LNCaP clone FGC (cell line): ENCODE results near the gene MYOD1.

Source experiments
- DNase-seq: peaks from one replicate; pipeline ENCODE4 v3.0.0-alpha.2; 2011; ENCODE audit warnings: low read depth
- H3K4me3 ChIP-seq: 2 replicates; pipeline ENCODE4 v1.5.1; 2011; ENCODE audit warnings: mild to moderate bottlenecking, low read depth, low read length, control low read depth
- TF ChIP-seq, protein P1 (sequence below): IDR thresholded peaks from 2 replicates; pipeline ENCODE4 v1.5.1; 2012; ENCODE audit warnings: mild to moderate bottlenecking; ENCODE audit not compliant: control insufficient read depth, insufficient read depth; ENCODE audit errors: extremely low read depth

Gene MYOD1

DNA sequence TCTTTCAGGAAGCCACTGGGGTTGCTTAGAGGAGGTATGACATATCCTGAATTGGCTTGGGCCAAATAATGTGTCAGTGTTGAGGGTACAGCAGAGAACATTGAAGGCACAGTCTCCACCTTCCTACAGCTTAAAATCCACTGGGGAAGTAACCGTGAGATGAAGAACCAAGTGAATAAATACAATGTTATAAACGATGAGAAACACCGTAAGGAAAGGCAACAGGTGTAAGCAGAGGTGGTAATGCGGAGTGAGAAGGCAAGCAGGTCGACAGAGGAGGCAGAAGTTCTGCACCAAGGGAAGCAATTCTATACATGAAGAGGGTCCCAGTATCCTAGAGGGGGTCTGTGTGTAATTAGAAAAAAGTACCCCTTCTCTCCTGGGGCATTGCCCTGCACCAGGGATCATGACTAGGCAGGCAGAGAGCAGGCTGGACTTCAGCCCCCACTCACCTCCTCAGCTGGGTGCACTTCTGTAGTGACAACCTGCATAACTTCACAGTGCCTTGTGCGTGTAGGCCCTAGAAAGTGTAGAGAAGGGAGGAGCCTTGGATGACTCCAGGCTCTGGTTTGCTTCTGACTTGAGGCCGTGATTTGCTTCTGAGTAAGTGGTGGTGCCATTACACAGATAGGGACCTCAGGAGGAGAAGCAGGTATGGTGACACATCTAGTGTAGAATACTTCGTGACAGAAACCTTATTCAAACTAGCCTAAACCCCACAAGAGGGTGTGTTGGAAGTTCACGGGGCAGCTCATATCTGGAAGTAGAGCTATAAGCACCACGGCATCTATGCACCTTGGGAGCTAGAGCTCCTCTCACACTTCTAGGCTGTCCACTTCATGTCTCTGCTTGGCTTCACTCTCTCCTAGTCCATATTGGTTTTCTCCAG lies 4.9 kb downstream of the MYOD1 start:
- TF ChIP-seq, protein P1, sequence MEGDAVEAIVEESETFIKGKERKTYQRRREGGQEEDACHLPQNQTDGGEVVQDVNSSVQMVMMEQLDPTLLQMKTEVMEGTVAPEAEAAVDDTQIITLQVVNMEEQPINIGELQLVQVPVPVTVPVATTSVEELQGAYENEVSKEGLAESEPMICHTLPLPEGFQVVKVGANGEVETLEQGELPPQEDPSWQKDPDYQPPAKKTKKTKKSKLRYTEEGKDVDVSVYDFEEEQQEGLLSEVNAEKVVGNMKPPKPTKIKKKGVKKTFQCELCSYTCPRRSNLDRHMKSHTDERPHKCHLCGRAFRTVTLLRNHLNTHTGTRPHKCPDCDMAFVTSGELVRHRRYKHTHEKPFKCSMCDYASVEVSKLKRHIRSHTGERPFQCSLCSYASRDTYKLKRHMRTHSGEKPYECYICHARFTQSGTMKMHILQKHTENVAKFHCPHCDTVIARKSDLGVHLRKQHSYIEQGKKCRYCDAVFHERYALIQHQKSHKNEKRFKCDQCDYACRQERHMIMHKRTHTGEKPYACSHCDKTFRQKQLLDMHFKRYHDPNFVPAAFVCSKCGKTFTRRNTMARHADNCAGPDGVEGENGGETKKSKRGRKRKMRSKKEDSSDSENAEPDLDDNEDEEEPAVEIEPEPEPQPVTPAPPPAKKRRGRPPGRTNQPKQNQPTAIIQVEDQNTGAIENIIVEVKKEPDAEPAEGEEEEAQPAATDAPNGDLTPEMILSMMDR: no peak
- DNase-seq: no peak

DNA sequence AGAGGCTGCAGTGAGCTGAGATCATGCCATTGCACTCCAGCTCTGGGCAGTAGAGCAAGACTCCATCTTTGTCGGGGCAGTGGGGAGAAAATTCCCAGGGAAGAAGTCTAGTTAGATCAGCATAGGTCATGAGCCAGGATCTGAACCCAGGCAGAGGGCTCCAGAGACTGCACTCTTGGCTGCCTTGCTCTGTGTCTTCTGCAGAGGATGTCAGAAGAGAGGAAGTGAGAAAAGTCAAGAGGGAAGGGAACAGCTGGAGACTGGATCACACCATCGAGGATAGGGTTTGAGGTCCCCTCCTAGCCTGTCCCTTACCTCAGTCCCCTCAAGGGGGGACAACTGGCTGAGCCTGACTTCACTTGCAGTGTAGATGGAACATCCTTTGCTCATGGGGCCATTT lies 5.8 kb downstream of the MYOD1 start:
- TF ChIP-seq, protein P1: no peak
- H3K4me3 ChIP-seq: no peak overlapping the region
- DNase-seq: no peak

More for the DNA sequence above, 4.9 kb downstream of the MYOD1 start:
- H3K4me3 ChIP-seq: no peak overlapping the region

DNA sequence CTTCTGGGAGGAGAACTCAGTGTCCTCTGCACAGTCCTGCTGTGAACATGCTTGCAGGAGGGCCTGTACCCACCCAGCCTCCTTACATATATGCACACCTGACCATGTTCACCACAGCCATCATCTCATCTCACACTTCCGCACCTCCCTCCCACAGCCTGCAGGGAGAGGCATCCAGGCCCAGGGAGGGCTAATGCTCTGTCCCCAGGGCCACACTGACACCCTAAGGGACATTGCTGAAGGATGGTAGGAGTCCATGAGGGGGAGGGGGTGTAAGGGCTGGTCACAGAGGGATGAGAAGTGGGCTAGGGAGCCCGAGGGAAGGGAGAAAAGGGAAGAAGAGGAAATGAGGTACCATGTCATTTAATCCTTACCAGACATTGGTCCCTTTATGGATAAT lies 10.8 kb downstream of the MYOD1 start:
- DNase-seq: no peak
- H3K4me3 ChIP-seq: no peak overlapping the region
- TF ChIP-seq, protein P1: no peak

DNA sequence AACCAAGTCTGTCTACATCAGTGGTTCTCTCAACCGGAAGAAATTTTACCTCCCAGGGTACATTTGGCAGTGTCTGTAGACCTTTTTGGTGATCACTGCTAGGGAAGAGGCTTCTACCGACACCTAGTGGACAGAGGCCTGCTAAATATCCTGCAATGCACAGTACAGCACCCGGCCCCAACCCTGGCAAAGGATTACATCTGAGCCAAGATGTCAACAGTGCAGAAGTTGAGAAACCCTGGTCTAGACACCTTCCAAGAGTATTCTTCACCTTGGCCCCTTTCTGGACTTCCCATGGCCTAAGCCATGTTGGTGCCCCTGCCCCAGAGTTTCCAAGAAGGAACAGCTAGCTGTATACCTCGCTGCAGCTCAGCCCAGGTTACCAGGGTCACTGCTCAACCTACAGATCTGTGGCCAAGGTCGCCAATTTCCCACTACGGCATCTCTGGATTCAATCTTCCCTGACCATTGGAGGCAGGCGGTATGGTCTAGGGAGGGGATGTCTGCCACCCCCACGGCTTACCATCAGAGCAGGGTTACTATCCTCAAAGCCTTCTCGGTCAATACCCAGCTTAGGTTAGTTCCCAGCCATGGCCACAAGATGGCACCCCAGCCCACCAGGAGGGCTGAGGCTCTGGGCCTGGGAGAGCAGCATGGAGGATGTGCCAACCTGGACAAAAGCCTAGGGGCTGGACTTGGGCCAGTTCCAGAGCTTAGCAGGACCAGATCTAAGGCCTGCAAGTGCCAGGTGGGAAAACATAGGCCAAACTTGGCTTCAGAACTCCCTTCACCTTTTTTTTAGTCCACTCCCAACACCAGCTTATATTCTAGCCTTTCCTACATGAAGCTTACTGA lies 11.5 kb downstream of the MYOD1 start:
- peak; percentile 96 for DNase-seq
- TF ChIP-seq, protein P1: peak; percentile 97
- no peak overlapping the region for H3K4me3 ChIP-seq

DNA sequence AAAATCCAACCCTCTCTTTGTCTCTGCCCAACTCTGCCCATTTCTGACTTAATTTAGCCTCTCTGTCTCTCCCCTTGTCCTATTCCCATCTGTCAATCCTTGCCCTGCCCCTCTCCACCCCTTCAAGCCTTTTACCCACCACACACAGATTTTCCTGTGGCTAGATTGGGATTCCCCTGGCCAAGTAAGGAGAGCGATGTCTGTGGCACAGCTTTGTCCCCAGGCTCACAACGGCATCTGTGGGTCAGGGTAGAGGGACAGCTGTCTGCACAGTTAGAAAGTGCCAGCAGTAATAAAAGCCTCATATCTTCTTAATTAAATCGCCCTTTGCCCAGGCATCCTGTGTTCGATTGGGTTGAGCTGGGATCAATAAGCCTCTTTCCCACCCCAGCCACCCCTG lies 13.9 kb downstream of the MYOD1 start:
- TF ChIP-seq, protein P1: no peak
- H3K4me3 ChIP-seq: no peak overlapping the region
- no peak for DNase-seq

DNA sequence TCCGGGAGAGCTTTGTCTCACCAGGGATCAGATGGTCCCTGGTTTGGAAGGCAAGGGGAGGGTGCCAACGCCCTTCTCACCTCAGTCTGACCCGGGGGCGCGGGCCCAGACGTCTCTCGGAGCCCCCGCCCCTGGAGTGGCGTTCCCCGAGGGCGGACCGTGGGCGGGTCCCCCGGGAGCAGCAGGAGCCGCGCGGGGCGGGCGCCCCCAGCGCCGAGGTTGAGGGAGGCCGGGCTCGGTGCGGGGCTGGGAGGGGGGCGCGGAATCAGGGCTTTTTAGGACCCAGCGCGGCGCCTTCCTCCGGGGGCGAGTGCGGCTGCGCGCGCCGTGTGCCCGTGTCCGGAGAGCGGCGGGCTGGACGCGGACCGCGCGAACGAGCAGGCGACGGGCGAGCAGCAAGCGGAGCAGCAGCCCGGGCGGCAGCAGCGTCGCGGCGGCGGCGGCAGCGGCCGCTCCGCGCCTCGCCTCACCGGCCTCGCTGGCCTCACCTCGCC lies 15.1 kb downstream of the MYOD1 start, which contains the start of gene KCNC1:
KCNC1 (plus strand) TSS at position 364 of the 494 bp plus-strand sequence. CDS start 1,222 bp downstream, outside the sequence.
- TF ChIP-seq, protein P1: no peak
- DNase-seq: no peak
- H3K4me3 ChIP-seq: peak within 1 kb of the TSS; percentile 41
